GM20000 (cell line): ENCODE measurements around the gene COA1.
"Not testable (repeated sequence)": the region's sequence is repeated elsewhere in the genome, so short reads cannot be mapped to it uniquely, and the experiment has no call there.

Experiments
- DNase-seq: peaks from one replicate; pipeline ENCODE4 v3.0.0; 2012; ENCODE audit warnings: low spot score
- TF ChIP-seq, protein P1 (sequence below): IDR thresholded peaks from 2 replicates; pipeline ENCODE4 v1.5.1; 2012; ENCODE audit warnings: mild to moderate bottlenecking, control low read depth; ENCODE audit errors: extremely low read depth, missing control alignments

COA1 gene

DNA sequence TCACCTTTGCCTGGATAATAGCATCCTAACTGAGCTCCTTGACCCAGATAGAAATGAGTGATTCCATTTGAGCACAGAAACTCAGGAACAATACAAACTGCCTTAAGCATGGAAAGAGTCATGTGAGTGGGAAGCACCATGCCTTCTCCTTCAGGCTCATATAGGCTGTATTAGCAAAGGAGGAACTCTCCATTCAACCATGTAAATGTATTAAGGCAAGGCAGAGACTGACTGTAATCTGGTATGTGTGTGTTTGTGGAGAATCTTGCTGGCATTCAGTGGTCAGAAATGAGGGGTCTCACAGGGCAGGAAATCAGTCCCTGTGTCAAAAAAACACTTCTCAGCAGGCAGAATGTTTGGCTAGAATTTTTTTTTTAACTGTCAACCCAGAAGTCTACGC, 40.2 kb downstream of the COA1 start:
- TF ChIP-seq, protein P1, sequence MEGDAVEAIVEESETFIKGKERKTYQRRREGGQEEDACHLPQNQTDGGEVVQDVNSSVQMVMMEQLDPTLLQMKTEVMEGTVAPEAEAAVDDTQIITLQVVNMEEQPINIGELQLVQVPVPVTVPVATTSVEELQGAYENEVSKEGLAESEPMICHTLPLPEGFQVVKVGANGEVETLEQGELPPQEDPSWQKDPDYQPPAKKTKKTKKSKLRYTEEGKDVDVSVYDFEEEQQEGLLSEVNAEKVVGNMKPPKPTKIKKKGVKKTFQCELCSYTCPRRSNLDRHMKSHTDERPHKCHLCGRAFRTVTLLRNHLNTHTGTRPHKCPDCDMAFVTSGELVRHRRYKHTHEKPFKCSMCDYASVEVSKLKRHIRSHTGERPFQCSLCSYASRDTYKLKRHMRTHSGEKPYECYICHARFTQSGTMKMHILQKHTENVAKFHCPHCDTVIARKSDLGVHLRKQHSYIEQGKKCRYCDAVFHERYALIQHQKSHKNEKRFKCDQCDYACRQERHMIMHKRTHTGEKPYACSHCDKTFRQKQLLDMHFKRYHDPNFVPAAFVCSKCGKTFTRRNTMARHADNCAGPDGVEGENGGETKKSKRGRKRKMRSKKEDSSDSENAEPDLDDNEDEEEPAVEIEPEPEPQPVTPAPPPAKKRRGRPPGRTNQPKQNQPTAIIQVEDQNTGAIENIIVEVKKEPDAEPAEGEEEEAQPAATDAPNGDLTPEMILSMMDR: no peak
- DNase-seq: no peak

DNA sequence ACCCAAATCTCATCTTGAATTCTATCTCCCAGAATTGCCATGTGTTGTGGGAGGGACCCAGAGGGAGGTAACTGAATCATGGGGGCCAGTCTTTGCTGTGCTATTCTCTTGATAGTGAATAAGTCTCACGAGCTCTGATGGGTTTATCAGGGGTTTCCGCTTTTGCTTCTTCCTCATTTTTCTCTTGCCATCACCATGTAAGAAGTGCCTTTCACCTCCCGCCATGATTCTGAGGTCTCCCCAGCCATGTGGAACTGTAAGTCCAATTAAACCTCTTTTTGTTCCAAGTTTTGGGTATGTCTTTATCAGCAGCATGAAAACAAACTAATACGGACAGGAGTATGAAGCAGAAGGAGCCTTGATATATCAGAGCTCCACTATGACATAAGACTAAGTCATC, 41.5 kb downstream of the COA1 start:
- not testable (repeated sequence) for DNase-seq

DNA sequence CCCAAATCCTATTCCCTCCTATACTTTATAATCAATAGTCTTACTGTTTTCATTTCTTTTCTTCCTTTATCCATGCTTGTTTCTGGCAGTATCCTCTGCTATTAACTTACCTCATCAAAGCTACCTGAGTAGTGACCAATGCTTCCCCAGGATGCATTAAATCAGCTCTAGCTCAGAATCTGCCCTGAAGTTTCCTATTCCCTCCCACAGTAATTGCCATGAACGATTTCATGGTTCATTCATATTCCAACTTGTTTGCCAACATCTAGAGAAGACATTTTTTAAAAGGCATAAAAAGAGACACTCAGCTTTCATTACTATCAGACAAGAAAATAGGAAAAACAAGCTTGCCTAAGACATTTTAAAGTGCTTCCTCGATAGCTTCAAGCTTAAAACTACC, 42.3 kb downstream of the COA1 start:
- TF ChIP-seq, protein P1: no peak
- no peak for DNase-seq

GRCh38 chr7:43680736-43681135, 48.6 kb downstream of the COA1 start:
- TF ChIP-seq, protein P1: no peak
- no peak for DNase-seq

- TF ChIP-seq, protein P1: no peak
- peak; percentile 39 for DNase-seq
Observed at GRCh38 chr7:43679210-43680068, 49.9 kb downstream of the COA1 start.

- TF ChIP-seq, protein P1: no peak
- DNase-seq: no peak
Observed at GRCh38 chr7:43678315-43678714, 51.0 kb downstream of the COA1 start.

- TF ChIP-seq, protein P1: no peak
- no peak for DNase-seq
Observed at GRCh38 chr7:43677864-43678263, 51.5 kb downstream of the COA1 start.
